IPS DF 19.7 (cell line): ENCODE results near the gene SSC5D.
"Not testable (repeated sequence)": the region's sequence is repeated elsewhere in the genome, so short reads cannot be mapped to it uniquely, and the experiment has no call there.

Source experiments
- DNase-seq: peaks from one replicate; pipeline ENCODE4 v3.0.0-alpha.2; 2013; ENCODE audit warnings: low read depth, low spot score

The SSC5D gene

GRCh38 chr19:55486971-55487923 lies 989 bp upstream of the SSC5D start:
- no peak for DNase-seq

GRCh38 chr19:55488986-55489710 lies 912 bp downstream of the SSC5D start:
- no peak for DNase-seq

- DNase-seq, result no peak
Observed at GRCh38 chr19:55489711-55490477, 1.7 kb downstream of the SSC5D start.

- DNase-seq, result no peak
Observed at GRCh38 chr19:55490478-55491432, 2.5 kb downstream of the SSC5D start.

GRCh38 chr19:55491546-55492360 lies 3.5 kb downstream of the SSC5D start:
- DNase-seq, result no peak

GRCh38 chr19:55492362-55492944 lies 4.2 kb downstream of the SSC5D start:
- DNase-seq, result no peak

- no peak for DNase-seq
Observed at GRCh38 chr19:55493052-55493644, 4.9 kb downstream of the SSC5D start.

GRCh38 chr19:55493645-55494171 lies 5.5 kb downstream of the SSC5D start:
- no peak for DNase-seq

GRCh38 chr19:55494172-55494761 lies 6.0 kb downstream of the SSC5D start:
- DNase-seq, result no peak

- DNase-seq, result no peak
Observed at GRCh38 chr19:55495646-55496349, 7.6 kb downstream of the SSC5D start.

- not testable (repeated sequence) for DNase-seq
Observed at GRCh38 chr19:55496820-55497219, 8.6 kb downstream of the SSC5D start.

- DNase-seq, result no peak
Observed at GRCh38 chr19:55497763-55498162, 9.5 kb downstream of the SSC5D start.

- DNase-seq, result no peak
Observed at GRCh38 chr19:55498246-55498840, 10.1 kb downstream of the SSC5D start.

- DNase-seq, result no peak
Observed at GRCh38 chr19:55500368-55500952, 12.2 kb downstream of the SSC5D start.

- no peak for DNase-seq
Observed at GRCh38 chr19:55502197-55502952, 14.1 kb downstream of the SSC5D start.

GRCh38 chr19:55503157-55503501 lies 14.9 kb downstream of the SSC5D start:
- DNase-seq, result no peak
